ENCODE results near the gene KLHL20.

GRCh38 chr1:173705117-173705516 lies 9.7 kb upstream of the KLHL20 start:
- no peak for TF ChIP-seq CTCF (IDR thresholded peaks at IDR 0.05)
- TF ChIP-seq POLR2AphosphoS5 (IDR thresholded peaks at IDR 0.05): no peak
